D721Med (cell line): ENCODE results near the gene KLK1.
"Not testable (repeated sequence)": the region's sequence is repeated elsewhere in the genome, so short reads cannot be mapped to it uniquely, and the experiment has no call there.

Source experiments
- DNase-seq: peaks from one replicate; pipeline ENCODE4 v3.0.0; 2011; ENCODE audit warnings: low spot score; ENCODE audit not compliant: insufficient read length
- FAIRE-seq: peaks from 2 replicates; lab custom pipeline; 2011; peaks lifted over from hg19 to GRCh38; lab: Jason Lieb, UNC
- CTCF ChIP-seq: IDR thresholded peaks from 2 replicates; pipeline ENCODE4 v1.5.1; 2012; ENCODE audit warnings: mild to moderate bottlenecking, control low read depth; ENCODE audit not compliant: insufficient read depth; ENCODE audit errors: missing control alignments

KLK1 gene

GRCh38 chr19:50770888-50771287 lies 52.7 kb downstream of the KLK1 start:
- no peak for DNase-seq
- TF ChIP-seq CTCF = no peak
- no peak for FAIRE-seq

- not testable (repeated sequence) for FAIRE-seq, DNase-seq
These were observed 53.4 kb downstream of the KLK1 start, which contains the start of gene GPR32 for GRCh38 chr19:50770164-50770563. GPR32 (plus strand) TSS chr19:50770464; CDS start chr19:50770601, 137 bp downstream.
